Lung (tissue), 12 donors: ENCODE data around the gene PWWP2B. TPM values are rescaled to one million over a fixed set of nuclear protein-coding genes. Genes with fewer than 3 reads are reported as not detected.

Experiments
- ATAC-seq: fragments of 200-7000 bp; cut with Tn5 transposase; one replicate; pipeline ENCODE4 v1.9.1; 2020; ENCODE audit warnings: moderate number of reproducible peaks; ENCODE audit not compliant: insufficient read depth, low FRiP score
- DNase-seq, 3 donors: peaks; one replicate each; pipeline ENCODE4 v3.0.0-alpha.2; 2013 to 2017
- H3K27ac ChIP-seq, 2 donors: one replicate each; pipeline ENCODE4 v1.5.1; 2013; ENCODE audit warnings: mild to moderate bottlenecking in 2 of 2, moderate library complexity in 2 of 2, control low read depth in 1 of 2, inconsistent platforms in 1 of 2, low read depth in 1 of 2, low read length in 1 of 2
- H3K27me3 ChIP-seq, 3 donors: one replicate each; pipeline ENCODE4 v1.5.1; 2013; ENCODE audit warnings: low read length in 2 of 3; ENCODE audit not compliant: control insufficient read depth in 3 of 3, insufficient read depth in 3 of 3
- H3K36me3 ChIP-seq, 4 donors: one replicate each; pipeline ENCODE4 v1.5.1; 2013; ENCODE audit warnings: low read length in 4 of 4, mild to moderate bottlenecking in 1 of 4, moderate library complexity in 1 of 4; ENCODE audit not compliant: control insufficient read depth in 4 of 4, insufficient read depth in 4 of 4
- H3K4me1 ChIP-seq, 5 donors: one replicate each; pipeline ENCODE4 v1.5.1; 2013; ENCODE audit warnings: low read length in 5 of 5, mild to moderate bottlenecking in 2 of 5, moderate library complexity in 1 of 5; ENCODE audit not compliant: control insufficient read depth in 5 of 5, insufficient read depth in 5 of 5
- H3K4me3 ChIP-seq: one replicate; pipeline ENCODE4 v1.5.1; 2013; ENCODE audit warnings: mild to moderate bottlenecking, control low read depth, moderate library complexity
- H3K9ac ChIP-seq, 2 donors: one replicate each; pipeline ENCODE4 v1.5.1; 2013; ENCODE audit warnings: low read length in 2 of 2, control low read depth in 1 of 2; ENCODE audit not compliant: insufficient read depth in 1 of 2
- H3K9me3 ChIP-seq, 4 donors: one replicate each; pipeline ENCODE4 v1.5.1; 2013; ENCODE audit warnings: low read length in 3 of 4, mild to moderate bottlenecking in 1 of 4, moderate library complexity in 1 of 4; ENCODE audit not compliant: control insufficient read depth in 4 of 4, insufficient read depth in 3 of 4
- CTCF ChIP-seq: IDR thresholded peaks from 2 replicates; pipeline ENCODE4 v1.5.1; 2012; ENCODE audit warnings: mild to moderate bottlenecking; ENCODE audit errors: control extremely low read depth, extremely low read depth
- WGBS, 2 donors: extraction: QIAGEN DNeasy Blood & Tissue Kit; methylation state at CpG; one replicate each; pipeline ENCODE4 v1.1.7; 2013; 5-methylcytosine and 5-hydroxymethylcytosine counted together
- polyA plus RNA-seq, 2 donors: library from polyadenylated mRNA; stranded (reverse); fragments of 200-250 nt; gene quantifications; one replicate each; pipeline ENCODE4 v1.2.1, GENCODE V29; 2013
- total RNA-seq, 2 donors: library from RNA; depleted of rRNA in 1 of 2; stranded (reverse); fragments of >200 nt in 1 of 2; gene quantifications; one replicate each; pipeline ENCODE4 v1.2.1, GENCODE V29; 2014 to 2021
- donor health status: control.
- donor health status: control.
- donor health status: Bipolar disorder and iron deficiency.
- donor health status: healthy.
- donor health status: DM: yes; HTN: yes; CAD: no.

PWWP2B gene
- total and polyA plus RNA-seq, 4 donors = 20.1 to 33.4 (median 21.1) TPM

GRCh38 chr10:132436861-132437410 is 39.9 kb downstream of the PWWP2B start:
- Histone ChIP-seq H3K4me3 (no peak overlapping the region), H3K36me3 (no peaks in the 10 kb centered on the region), H3K27me3 (no peaks in the 10 kb centered on the region), H3K9me3 (peaks cover 0 to 2% (median 0%) of the 10 kb centered on the region in 4 donors), H3K9ac (no peak overlapping the region), H3K27ac (no peak overlapping the region), H3K4me1 (peaks cover 0 to 14% (median 3%) of the 10 kb centered on the region in 5 donors)
- 89 to 91% methylated on average over 15 of the region's 15 CpGs for WGBS, 2 donors
- DNase-seq = no peak
- no peak for ATAC-seq
- no peak for TF ChIP-seq CTCF

- no peak for TF ChIP-seq CTCF
- H3K4me3 ChIP-seq = no peak overlapping the region
- no peaks in the 10 kb centered on the region for H3K36me3 ChIP-seq
- ATAC-seq (no peak), DNase-seq (no peak)
- no peak overlapping the region for H3K27ac ChIP-seq
- H3K9ac ChIP-seq = no peak overlapping the region
- H3K9me3 ChIP-seq = no peaks in the 10 kb centered on the region
- 90 to 93% methylated on average over 13 of the region's 13 CpGs for WGBS, 2 donors
- peaks cover 0 to 17% (median 4%) of the 10 kb centered on the region in 5 donors for H3K4me1 ChIP-seq
- H3K27me3 ChIP-seq = no peaks in the 10 kb centered on the region
Observed at GRCh38 chr10:132437541-132437950, 40.5 kb downstream of the PWWP2B start.

- Histone ChIP-seq H3K27me3 (no peaks in the 10 kb centered on the region), H3K4me1 (peaks cover 0 to 17% (median 4%) of the 10 kb centered on the region in 5 donors), H3K9ac (no peak overlapping the region), H3K4me3 (no peak overlapping the region), H3K27ac (no peak overlapping the region), H3K9me3 (no peaks in the 10 kb centered on the region), H3K36me3 (no peaks in the 10 kb centered on the region)
- DNase-seq = no peak
- 73 to 85% methylated on average over 19 of the region's 19 CpGs for WGBS, 2 donors
- TF ChIP-seq CTCF = no peak
- no peak for ATAC-seq
Observed at GRCh38 chr10:132438091-132439024, 41.4 kb downstream of the PWWP2B start.
